LNCaP clone FGC (cell line): ENCODE measurements around the gene RPL9.
"Not testable (repeated sequence)": the region's sequence is repeated elsewhere in the genome, so short reads cannot be mapped to it uniquely, and the experiment has no call there.

ENCODE experiments used
- DNase-seq: peaks from one replicate; pipeline ENCODE4 v3.0.0-alpha.2; 2011; ENCODE audit warnings: low read depth
- H3K4me3 ChIP-seq: 2 replicates; pipeline ENCODE4 v1.5.1; 2011; ENCODE audit warnings: mild to moderate bottlenecking, low read depth, low read length, control low read depth
- CTCF ChIP-seq: IDR thresholded peaks from 2 replicates; pipeline ENCODE4 v1.5.1; 2012; ENCODE audit warnings: mild to moderate bottlenecking; ENCODE audit not compliant: control insufficient read depth, insufficient read depth; ENCODE audit errors: extremely low read depth

Gene RPL9

DNA sequence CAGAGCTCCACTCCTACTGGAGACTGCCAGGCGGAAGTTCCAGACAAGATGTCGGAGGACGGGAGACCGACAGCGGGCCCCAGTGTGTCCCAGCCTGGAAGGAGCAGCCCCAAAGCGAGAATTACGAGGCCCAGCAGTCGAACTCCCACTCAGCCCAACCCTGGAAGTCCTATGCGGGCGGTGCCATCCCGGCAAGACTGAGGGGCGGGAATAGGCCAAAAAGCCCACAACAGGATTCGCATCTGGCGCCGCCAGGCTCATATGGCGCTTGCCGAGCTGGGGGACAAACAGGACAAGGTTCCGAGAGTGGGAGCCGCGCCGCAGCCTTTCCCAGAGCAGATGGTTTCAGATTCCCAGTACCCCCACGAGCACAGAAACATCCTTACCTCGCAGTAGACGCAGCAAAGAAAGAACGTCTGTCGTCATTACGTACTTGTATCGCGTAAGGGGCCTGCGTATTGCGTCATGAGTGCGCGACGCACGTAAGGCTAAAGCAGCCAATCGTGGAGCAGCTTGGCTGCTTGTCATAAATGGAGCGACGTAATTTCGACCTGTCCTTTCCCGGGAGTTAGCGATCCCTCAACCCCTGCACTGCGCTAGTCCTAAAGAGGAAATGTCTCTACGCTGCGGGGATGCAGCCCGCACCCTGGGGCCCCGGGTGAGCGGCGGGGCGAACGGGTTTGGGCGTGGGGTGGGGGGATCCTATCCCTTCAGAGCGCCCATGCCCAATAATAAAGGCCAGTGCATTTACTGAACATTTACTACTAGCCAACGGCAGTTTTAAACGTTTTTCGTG is at the start of gene RPL9, which contains the start of gene LIAS:
TSS of gene RPL9 (minus strand) at position 418 of the 796 bp plus-strand sequence. CDS start 483 bp downstream, outside the sequence.
TSS of gene LIAS (plus strand) at position 552 of the 796 bp plus-strand sequence. CDS start at position 614, 62 bp downstream.
- DNase-seq = peak; percentile 99
- TF ChIP-seq CTCF = no peak
- peak within 1 kb of the TSS; percentile 70 for H3K4me3 ChIP-seq

DNA sequence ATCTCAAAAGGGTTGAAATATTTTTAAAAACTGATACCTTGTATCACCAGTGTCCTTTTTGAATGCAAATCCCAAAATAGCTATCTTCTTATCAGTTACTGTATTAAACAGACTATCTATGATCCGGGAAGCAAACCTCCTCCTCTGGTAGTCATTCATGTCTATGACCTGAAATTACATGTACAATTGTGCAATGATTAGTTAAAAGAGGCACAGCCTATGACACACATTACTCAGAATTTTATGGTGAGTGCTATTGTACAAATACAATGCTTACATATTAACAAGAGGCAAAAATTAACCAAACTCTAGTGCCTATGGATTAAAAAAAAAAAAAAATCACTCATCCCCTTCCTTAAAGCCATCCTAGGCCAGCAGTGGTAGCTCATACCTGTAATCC is 46.9 kb upstream of the RPL9 start:
- no peak for DNase-seq
- H3K4me3 ChIP-seq = no peak overlapping the region

GRCh38 chr4:39504538-39504937 is 45.8 kb upstream of the RPL9 start:
- no peak for TF ChIP-seq CTCF
- no peak overlapping the region for H3K4me3 ChIP-seq
- DNase-seq = no peak

More for the DNA sequence above, 46.9 kb upstream of the RPL9 start:
- TF ChIP-seq CTCF = no peak

DNA sequence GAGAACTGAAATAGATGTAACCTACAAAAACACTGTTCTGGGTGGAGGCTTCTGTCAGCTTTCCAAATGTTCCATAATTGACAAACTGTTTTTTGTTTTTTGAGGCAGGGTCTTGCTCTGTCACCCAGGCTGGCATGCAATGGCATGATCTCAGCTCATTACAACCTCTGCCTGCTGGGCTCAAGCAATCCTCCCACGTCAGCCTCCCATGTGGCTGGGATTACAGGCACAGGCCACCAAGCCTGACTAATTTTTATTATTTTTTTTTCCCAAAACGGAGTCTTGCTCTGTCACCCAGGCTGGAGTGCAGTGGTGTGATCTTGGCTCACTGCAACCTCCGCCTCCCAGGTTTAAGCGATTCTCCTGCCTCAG is 43.9 kb upstream of the RPL9 start:
- not testable (repeated sequence) for H3K4me3 ChIP-seq, DNase-seq

GRCh38 chr4:39502019-39502663 is 43.4 kb upstream of the RPL9 start:
- H3K4me3 ChIP-seq = no peak overlapping the region
- TF ChIP-seq CTCF = no peak
- DNase-seq = no peak

DNA sequence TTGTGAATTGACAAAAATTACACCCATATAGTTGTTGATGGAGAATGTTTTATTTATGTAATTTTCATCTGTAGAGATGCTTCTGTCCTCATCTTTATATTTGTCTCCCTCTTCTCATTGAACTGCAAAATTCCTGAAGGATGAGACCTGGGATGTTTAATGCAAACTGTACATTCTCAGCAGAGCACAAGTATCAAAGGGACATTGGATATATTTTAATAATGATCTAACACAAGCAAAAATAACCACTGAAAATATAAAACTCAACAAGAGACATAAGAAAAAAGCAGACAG is 40.0 kb upstream of the RPL9 start:
- no peak overlapping the region for H3K4me3 ChIP-seq
- DNase-seq = no peak
- no peak for TF ChIP-seq CTCF

GRCh38 chr4:39497909-39498726 is 39.4 kb upstream of the RPL9 start:
- TF ChIP-seq CTCF = no peak
- no peak for DNase-seq
- no peak overlapping the region for H3K4me3 ChIP-seq
